ENCODE results near the gene TIAM1.

TIAM1 gene

DNA sequence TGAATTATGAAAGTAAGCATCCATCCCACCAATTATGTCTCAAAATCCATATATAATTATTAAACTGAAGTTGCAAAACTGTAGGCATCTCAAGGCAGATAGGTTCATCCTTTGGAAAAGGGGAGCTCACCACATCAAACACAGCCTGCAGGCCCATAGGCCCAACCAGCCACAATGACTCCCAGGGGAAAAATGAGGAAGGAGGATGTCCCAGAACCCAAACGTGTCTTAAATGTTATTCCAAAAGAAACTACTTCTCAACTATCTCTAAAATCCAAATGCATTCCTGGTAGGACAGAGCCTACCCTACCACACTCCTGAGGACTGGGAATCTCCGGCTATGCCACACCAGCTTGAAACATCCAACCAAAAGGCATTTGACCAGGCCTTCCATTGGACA lies 12.8 kb downstream of the TIAM1 start:
- DNase-seq = no peak

DNA sequence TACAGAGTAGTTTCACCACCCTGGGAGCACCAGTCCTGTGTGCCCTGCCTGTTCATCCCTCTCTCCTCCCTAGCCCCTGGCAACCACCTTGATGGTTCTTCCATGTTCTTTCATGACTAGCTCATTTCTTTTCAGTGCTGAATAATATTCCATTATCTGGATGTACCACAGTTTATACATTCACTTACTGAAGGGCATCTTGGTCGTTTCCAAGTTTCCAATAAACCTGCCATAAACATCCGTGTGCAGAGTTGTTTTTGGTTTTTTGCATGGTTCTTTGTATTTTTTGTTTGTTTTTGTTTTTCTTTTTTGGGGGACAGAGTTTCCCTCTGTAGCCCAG lies 13.9 kb downstream of the TIAM1 start:
- no peak for DNase-seq

DNA sequence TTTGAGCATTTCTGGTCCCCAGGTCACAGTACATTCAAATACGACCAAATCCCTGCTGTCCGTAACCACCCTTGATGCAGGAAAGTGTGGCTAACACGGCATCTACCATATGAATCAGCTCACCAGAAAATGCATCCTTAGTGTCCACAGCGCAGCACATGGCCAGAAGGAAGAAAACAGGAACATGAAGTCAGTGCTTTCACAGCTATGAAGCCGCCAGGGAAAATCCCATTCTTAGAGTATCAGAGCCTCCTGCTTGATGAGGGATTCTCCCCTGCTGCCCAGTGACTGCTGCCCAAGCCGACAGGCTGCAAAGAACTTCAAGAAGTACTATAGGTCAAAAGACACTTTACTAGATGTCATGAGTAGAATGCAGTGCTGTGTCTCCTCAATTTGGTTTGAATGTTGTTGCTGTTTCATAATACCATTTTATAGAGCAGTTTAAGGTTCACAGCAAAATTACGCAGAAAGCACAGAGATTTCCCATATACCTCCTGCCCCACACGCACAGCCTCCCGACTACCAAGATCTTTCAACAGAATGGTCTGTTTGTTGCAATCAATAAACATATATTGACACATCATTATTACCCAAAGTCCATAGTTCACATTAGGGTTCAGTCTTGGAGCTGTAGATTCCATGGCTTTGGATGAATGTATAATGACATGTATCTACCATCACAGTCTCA lies 14.5 kb downstream of the TIAM1 start:
- no peak for DNase-seq

DNA sequence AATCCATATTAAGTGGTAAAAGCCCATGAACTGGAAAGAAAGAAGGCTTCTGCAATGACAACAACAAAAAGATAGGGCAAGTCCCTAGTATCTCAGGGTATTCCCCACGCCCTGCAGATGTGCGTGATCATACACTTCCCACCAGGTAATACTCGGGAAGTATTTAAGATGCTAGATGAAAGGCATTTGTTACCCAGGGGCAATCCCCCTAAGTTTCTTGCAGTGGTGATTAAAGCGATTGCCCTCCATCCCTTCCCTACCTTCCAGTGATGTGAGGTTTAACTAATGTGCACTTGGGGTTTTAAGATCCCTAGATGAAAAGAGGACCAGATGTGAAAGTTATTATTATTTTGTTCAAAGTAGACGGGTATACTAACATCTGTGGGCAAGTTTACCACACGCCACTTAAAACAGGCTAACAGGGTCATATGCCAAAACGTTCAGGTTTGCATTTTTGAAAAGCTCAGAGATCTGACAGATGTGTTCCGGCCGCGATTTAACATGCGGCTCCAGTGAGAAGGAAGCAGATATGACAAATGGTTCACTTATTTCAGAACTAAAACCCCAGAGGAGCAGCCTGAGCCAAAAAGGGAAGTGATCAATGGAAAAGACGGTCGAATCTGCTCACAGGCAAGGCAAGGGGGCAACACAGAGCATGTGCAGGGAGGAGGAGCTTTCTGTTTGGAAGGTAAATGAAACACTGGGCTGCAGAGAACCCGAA lies 17.4 kb downstream of the TIAM1 start:
- DNase-seq = peak; percentile 71

DNA sequence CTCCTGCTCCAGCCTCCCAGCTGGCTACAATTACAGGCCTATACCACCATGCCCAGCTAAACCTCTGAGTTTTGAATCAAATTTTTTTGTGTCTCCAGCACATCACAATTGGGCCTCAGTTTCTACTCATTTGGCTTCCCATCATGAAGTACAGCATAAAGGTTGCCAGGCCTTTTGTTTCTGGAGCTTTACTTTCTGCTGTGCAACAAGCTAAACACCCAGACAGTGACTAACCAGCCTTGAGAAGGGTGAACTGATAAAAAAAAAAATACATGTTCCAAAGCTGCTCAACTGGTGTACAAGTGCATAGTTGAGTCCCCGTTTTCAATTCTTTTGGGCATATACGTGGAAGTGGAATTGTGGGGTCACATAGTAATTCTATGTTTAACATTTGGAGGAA lies 25.1 kb downstream of the TIAM1 start:
- DNase-seq = no peak

DNA sequence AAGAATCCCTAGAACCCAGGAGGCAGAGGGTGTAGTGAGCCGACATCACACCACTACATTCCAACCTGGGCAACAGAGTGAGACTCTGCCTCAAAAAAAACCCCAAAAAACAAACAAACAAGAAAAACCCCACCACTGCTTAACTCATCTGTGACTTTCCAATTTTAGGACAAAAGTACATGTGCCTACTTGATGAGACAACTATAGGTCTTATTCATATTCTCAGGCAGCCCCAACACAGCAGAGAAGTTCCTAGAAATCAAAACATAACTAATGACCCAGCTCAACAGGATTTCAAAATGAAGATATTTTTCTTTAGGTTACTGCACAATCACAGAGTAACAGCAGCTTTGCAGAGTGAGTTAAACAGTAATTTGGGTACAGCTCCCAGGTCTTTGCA lies 26.4 kb downstream of the TIAM1 start:
- DNase-seq = no peak

DNA sequence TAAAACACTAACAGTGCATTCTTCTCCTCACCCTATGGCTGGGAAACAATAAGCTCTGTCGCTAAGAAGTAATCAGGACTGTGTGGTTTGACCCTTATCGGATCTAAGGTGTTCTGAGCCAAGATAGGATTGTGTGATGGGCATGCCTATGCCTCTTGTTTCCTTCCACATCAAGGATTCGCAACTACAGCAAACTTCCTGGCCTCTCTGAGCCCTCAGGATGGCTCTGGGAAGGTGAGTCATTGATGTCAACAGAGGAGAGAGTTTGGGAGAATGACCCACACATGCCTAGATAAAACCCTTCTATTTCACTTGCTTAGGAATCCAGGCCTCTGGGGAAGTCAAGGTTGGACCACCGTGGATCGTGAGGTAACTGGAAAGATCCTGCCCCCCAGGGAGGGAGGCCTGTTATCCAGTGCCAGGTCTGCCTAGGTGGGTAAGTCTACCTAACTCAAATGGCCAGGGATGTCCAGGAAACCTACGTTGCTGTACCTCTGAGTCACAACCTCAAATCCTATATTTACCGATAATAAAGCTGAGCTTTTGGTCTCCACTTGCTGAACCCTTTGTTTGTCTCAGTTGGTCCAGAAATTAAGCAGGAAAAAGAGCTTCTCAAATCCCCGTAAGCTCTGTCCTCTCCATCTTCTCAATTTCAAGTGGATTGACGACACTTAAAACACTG lies 27.4 kb downstream of the TIAM1 start:
- DNase-seq = no peak

DNA sequence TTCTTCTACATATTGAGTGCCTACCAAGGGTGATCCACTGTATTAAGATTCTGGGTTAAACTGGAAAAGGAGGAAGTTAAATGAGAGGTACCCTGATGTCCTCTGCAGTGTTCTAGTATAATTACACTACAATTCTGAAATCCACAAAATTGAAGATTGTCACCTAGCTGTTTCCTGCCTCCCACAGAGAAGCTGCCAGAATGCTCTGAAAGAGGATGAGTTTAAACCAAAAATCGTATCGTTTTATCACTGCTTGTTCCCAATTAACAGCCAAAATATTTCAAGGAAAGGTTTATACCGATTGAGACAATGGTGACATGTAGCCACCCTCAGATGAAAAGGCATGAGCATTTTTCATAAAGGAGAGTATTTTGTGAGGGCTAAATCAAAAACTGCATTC lies 28.0 kb downstream of the TIAM1 start:
- DNase-seq = no peak

DNA sequence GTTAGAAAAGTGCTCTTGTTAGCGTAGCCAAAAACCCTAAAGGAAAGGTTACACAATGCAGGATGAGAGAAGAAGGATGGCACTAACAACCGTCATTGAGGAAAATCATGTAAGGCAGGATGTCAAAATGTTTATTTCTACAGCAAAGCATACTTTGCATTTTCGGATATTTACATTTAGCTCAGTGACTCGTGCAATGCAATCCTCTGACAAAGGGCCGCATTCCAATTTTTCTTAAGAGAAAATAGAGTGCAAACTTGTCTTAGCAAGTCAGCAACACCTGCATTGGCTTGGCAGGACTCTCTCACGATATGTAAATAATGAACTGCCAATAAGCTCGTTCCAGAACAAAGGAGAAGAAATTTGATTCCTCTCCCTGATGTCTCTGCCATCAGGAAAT lies 33.3 kb downstream of the TIAM1 start:
- DNase-seq = no peak

DNA sequence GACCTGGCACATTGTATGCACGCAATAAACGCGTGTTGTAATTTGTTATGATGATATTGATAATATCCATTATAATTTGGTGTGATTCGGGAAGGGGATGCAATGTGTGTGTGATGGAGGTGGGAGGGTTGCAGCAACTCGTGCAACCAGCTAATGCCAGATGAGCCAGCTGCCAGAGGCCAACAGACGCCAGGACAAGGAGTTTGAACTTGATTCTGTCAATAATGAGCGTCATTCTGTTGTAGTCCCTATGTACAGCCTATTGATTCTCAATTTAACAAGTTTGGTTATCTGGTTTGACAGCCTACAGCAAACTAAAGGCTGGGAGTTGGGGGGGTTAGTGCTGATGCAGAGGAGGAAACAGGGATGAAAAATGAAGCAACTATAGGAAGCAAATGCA lies 35.5 kb downstream of the TIAM1 start:
- no peak for DNase-seq

DNA sequence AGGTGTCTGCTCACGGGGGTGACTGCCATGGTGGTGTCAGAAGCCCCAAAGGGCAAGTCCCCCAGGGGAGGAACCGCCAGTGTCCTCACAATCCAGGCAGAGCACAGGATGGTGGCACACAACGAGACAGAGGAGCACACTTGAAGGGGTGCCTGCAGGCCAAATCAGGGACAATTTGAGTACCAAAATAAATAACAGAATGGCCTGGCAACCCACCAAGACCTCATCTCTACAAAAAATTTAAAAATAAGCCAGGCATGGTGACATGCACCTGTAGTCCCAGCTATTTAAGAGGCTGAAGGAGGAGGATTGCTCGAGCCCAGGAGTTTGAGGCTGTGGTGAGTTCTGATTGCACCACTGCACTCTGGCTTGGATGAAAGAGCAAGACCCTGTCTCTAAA lies 38.2 kb downstream of the TIAM1 start:
- no peak for DNase-seq

DNA sequence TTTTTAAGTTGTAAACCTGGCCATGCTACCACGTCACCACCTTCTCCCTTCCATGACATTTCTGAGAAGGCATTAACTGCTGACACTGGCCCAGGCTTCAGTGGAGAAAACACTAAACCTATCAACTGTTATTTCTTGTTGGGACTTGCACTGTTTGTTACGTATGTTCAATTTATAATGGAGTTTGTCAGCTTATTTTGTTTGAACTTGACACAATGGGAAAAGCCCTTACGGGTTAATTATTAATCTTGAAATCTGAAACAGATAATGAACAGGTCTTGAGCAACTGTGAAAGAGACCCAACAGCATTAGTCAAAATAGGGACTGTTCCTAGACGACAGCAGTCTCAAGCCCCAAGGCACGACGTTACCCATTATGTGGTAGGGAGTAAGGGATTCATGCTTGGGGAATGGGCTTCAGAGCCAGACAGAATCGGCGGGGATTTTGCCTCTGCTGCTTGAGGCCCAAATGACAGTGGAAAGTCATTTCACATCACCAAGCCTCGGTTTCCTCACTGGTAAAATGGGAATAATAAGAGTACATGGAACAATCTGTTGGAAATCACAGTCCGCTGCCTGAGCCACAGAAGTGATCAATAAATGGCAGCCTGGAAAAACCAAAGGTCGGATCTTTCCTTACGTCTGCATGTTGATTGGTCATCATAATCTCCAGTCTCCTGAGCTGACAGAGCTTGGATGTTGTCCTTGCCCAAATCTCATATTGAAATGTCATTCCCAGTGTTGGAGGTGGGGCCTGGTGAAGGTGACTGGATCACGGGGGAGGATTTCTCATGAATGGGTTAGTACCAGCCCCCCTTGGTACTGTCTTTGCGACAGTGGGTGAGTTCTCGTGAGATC lies 44.5 kb downstream of the TIAM1 start:
- DNase-seq = no peak

DNA sequence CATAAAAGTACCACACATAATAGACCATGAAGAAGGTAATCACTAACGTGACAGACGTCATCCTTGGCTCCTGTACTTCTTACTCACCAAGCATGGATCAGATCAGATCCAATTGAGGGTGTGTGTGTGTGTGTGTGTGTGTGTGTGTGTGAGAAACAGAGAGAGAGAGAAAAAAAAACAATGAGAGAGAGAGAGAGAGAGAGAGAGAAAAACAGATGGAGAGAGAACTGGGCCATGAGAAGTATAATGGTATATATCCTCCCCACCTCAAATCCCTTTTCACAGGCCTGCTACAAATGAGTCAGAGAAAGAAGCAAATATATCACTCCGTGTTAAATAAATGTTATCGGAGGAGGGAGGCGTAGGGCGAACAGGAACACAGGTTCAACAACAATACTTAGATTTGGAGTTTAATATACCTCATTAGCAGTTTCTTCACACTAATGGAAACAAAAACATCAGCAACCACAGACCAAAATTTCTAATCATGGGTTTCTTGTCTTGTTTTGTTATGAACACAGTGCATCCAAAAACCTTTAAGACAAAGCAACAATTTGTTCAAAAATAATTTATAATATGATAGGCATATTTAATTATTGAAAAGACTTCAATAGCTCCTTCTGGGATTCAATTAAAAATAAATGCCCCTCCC lies 45.3 kb downstream of the TIAM1 start:
- DNase-seq = no peak

DNA sequence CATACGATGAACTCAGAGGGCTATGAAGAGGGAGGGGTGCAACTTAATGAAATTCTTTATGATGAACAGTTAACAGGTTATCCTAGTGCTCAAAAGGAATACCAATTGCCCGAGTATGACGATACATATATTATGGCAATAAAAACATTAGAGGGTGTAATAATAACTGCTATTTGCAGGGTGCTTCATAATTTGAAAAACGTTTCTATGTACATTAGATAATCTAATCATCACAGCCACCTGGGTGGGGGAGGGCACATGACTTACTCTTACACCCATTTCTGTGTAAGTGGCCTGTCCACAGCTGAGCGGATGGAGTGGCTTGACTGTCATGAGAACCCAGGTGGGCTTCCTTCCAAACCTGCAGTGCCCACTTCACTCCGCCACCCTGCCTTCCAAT lies 46.3 kb downstream of the TIAM1 start:
- no peak for DNase-seq

DNA sequence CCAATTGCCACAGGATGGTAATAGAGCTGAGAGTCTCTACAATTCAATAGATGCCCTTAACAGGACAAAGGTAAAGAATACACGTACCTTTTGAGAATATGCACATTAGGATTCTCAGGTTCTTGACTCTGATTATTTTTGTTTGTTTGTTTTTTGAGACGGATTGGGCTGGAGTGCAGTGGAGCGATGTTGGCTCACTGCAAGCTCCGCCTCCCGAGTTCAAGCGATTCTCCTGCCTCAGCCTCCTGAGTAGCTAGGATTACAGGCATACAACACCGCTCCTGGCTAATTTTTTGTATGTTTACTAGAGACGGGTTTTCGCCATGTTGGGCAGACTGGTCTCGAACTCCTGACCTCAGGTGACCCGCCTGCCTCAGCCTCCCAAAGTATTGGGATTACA lies 48.4 kb downstream of the TIAM1 start:
- DNase-seq = no peak

DNA sequence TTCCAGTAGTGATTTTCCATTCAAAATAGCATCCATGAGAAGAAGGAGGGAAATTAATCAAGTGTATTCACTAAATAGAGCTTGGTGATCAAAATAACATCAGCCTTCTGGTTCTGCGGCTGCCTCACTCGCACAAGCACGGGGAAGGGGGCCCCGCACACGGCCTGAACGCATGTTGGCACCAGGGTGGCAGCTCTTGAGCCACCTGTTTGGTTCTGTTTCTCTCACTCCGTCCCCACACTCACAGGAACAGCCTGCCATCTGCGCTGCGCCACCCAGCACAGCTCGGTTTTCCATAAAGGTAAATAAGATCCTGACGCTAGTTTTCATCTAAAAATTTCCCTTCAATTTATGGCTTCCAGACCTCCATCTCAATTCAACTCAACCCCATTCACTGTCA lies 49.4 kb downstream of the TIAM1 start:
- no peak for DNase-seq

DNA sequence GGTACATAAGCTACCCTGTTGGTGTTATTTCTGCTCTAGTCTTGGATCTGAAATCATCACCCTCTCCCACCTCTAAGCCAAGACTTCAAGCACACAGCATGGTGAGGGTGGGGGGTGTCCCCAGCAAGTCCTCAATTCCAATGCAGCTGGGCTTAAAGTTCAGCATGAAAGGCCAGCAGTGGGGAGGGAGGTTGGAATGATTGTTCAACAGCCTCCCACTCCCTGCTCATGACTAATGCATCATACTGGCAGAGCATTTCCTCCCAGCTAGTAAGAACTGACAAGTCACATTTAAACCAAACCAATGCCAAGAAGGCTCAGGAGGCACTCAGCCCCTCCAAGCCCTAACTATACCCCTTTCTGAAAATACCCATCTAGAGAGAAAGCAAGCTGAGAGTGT lies 50.1 kb downstream of the TIAM1 start:
- DNase-seq = peak; percentile 68

DNA sequence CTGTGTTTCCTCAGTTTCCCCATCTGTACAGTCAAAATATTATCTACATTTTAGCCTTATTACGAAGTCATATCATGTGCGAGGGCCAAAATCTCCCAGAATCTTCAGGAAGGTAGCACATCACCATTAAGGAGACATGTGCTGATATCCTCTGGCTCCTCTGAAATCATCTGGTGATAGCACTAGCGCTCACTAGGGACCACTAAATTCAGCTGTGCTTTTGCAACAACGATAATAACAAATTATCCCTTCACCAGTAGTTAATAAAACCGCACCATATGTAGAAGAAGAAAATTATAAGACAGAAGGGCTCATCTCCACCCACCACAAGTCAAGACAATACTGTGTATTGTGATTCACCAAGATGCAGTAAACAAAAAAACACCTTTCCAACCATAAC lies 53.3 kb downstream of the TIAM1 start:
- DNase-seq = no peak

DNA sequence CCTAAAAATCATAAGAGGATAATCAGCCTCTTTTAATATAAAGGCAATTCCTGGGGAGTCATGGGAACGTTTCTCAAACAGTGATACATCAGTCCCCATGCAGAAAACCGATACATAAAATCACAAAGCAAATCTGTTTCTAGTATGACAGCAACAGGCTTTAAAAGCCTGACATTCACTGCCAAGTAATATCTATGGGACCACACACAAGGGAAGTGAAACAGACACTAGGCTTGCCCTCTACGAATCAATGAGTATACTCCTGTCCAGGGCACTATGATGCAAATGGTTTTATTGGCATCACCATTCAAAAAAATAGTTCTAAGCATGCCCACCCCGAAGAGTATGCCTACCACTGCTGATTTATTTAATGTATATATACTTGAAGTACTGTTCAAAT lies 54.4 kb downstream of the TIAM1 start:
- no peak for DNase-seq

DNA sequence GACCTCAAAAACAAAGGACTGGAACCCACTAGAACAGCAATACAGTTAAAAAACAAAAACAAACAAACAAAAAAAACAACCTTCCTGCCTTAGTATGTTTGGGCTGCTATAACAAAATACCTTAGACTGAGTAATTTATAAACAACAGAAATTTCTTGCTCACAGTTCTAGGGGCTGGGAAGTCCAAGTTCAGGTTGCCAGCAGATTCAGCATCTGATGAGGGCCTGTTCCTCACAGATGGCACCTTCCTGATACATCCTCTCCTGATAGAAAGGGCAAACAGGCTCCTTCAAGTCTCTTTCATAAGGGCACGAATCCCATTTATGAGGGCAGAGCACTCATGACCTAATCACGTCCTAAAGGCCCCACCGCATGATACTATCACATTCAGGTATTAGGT lies 55.9 kb downstream of the TIAM1 start:
- DNase-seq = no peak

DNA sequence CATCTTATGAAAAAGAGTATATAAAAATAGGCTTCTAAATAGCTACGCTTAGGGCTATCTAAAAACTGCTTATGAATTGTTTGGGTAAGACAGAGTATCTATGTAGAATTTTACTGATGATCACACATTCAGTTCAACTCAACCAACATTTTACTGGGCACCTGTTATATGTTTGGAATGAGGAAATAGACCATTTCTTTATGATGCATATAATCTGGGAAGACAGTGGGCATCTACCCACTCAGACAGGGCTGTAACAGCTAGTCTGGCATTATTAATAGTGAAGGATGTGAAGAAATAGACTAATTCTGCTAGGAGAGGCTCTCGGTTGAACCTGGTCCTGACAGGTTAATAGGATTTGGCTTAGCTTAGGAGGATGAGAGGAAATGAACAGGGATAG lies 56.9 kb downstream of the TIAM1 start:
- DNase-seq = no peak

DNA sequence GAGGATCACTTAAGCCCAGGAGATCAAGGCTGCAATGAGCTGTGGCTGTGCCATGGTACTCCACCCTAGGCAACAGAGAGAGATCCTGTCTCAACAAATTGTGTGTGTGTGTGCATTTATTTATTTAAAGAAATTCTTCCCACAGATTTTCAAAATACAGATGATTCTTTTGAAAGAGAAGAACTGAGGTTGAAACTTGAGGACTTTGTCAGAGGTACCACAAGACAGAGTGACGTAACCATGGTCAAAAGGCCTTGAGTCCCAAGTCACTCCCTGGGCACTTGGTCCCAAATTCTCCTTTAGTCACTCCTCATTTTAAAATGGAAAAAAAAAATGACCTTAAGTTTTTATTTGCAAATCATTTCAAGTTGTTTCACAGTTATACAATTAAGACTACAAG lies 57.4 kb downstream of the TIAM1 start:
- no peak for DNase-seq

DNA sequence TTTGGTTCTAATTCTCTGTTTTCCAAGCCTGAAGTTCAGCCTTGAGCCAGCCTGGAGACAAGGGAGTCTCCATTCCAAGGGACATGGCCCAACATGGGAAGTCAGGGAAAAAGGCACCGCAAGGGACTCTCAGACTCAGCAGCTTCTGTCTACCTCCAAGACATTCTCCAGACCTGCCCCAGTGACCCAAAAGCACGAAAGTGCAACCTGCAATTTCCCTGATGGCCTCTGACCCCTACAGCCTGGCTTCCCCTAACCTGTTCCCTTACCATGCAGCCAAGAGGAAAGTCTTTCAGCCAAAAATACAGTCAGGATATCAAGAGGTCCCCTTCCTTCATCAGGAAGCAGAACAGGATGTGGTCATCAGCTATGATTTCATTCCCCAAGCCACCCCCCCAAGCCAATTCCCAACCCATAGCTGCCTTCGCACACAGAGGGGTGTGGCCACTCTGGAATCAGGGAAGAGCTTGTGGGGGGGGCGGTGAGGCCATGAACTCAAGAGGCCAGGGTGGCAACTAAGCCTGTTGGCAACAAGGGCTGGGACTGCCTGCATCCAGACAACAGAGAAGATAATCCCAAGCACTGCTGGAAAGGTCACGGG lies 59.2 kb downstream of the TIAM1 start:
- no peak for DNase-seq
